Right cardiac atrium (tissue), 5 donors: ENCODE data around the gene POLR1E. TPM values are rescaled to one million over a fixed set of nuclear protein-coding genes. Genes with fewer than 3 reads are reported as not detected.
"Not testable (repeated sequence)": the region's sequence is repeated elsewhere in the genome, so short reads cannot be mapped to it uniquely, and the experiment has no call there.

ENCODE experiments used
- ATAC-seq, 2 donors: fragments of 200-7000 bp; cut with Tn5 transposase; one replicate each; pipeline versions ENCODE4 v1.8.0 to v1.9.1; 2020; ENCODE audit warnings: moderate library complexity in 2 of 2, mild to moderate bottlenecking in 1 of 2
- DNase-seq, 3 donors: peaks; one replicate each; pipeline ENCODE4 v3.0.0-alpha.2; 2020
- H3K27ac ChIP-seq: one replicate; pipeline ENCODE4 v1.5.1; 2013; ENCODE audit warnings: mild to moderate bottlenecking, low read length, control low read depth, moderate library complexity
- H3K27me3 ChIP-seq: one replicate; pipeline ENCODE4 v1.6.1; 2013; ENCODE audit not compliant: control insufficient read depth, insufficient read depth
- H3K4me1 ChIP-seq: one replicate; pipeline ENCODE4 v1.6.1; 2013; ENCODE audit warnings: low read length; ENCODE audit not compliant: control insufficient read depth, insufficient read depth
- H3K4me3 ChIP-seq: one replicate; pipeline ENCODE4 v1.5.1; 2013; ENCODE audit warnings: low read length, control low read depth
- H3K9me3 ChIP-seq: one replicate; pipeline ENCODE4 v1.6.1; 2013; ENCODE audit warnings: low read length; ENCODE audit not compliant: control insufficient read depth
- WGBS: extraction: QIAGEN DNeasy Blood & Tissue Kit; methylation state at CpG from one replicate; pipeline ENCODE4 v1.1.7; 2013; 5-methylcytosine and 5-hydroxymethylcytosine counted together
- intact Hi-C, 4 donors: fragments of 100-400 bp; cut with DNase I; formaldehyde crosslinking; loops; one replicate each; pipeline versions ENCODE4 v1.11.0 to v1.14.0; 2022 to 2023
- polyA plus RNA-seq: library from polyadenylated mRNA; stranded (reverse); fragments of 200-250 nt; gene quantifications from one replicate; pipeline ENCODE4 v1.2.3, GENCODE V29; 2013
- total RNA-seq, 4 donors: library from RNA; stranded (reverse); fragmentation: NEBNext Ultra II Directional; extraction: Animal tissue kit (Norgen Biotek cat#: 25700); gene quantifications; one replicate each; pipeline ENCODE4 v1.2.1, GENCODE V29; 2021
- donor health status: healthy with polysubstance abuse.
- donor health status: DM: no; HTN: yes; CAD: no.
- donor health status: DM: no; HTN: no; CAD: no.
- donor health status: DM: no; HTN: yes; CAD: no; lungs with severe emphysema.
- donor health status: DM: yes; HTN: yes; CAD: no.

Gene POLR1E
- total and polyA plus RNA-seq, 5 donors = 9.3 to 16.6 (median 15.4) TPM

- Histone ChIP-seq H3K27ac (peak within 1 kb of the TSS; percentile 97), H3K27me3 (no peaks in the 10 kb centered on the region), H3K4me1 (peaks cover 3% of the 10 kb centered on the region), H3K9me3 (no peaks in the 10 kb centered on the region), H3K4me3 (peak within 1 kb of the TSS; percentile 66)
- ATAC-seq = peak; percentile 93 to 95
- intact Hi-C loops = loop anchor here in 2 of 4 donors (2.0 to 10.0 kb wide), 2 partner anchors 43 to 51 kb away; partner anchors contain the start of gene GRHPR (in 1 of the 2)
- under 1% methylated on average over 51 of the region's 52 CpGs for WGBS
- peak; percentile 99 for DNase-seq
Observed at GRCh38 chr9:37465249-37466036, 20.3 kb upstream of the POLR1E start, which contains the start of gene ZBTB5. Gene ZBTB5 (minus strand): TSS chr9:37465450. CDS start chr9:37442551, 22,899 bp downstream.

- DNase-seq = peak; percentile 74 to 92 (median 88)
- Histone ChIP-seq H3K4me1 (peaks cover 3% of the 10 kb centered on the region), H3K9me3 (no peaks in the 10 kb centered on the region), H3K27me3 (no peaks in the 10 kb centered on the region), H3K4me3 (peak overlapping the region; percentile 66), H3K27ac (peak overlapping the region; percentile 95)
- under 1% methylated on average over 47 of the region's 47 CpGs for WGBS
- peak; percentile 24 to 32 for ATAC-seq
- intact Hi-C loops = loop anchor here in 2 of 4 donors (2.0 to 10.0 kb wide), 2 partner anchors 43 to 51 kb away; partner anchors contain the start of gene GRHPR (in 1 of the 2)
Observed at GRCh38 chr9:37466037-37466709, 19.6 kb upstream of the POLR1E start.

DNA sequence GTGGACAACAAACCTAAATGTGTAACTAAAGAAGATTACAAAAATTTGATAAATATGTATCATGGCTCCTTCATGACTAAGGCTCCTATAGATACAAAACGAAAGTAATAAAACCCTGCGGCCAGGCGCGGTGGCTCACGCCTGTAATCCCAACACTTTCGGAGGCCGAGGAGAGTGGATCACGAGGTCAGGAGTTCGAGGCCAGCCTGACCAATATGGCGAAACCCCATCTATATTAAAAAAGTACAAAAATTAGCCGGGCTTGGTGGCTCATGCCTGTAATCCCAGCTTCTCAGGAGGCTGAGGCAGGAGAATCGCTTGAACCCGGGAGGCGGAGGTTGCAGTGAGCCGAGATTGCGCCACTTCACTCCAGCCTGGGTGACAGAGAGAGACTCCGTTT, 18.2 kb upstream of the POLR1E start:
- H3K4me1 ChIP-seq, ATAC-seq, H3K9me3 ChIP-seq, DNase-seq, H3K27me3 ChIP-seq, H3K4me3 ChIP-seq, H3K27ac ChIP-seq: not testable (repeated sequence)
- intact Hi-C loops = loop anchor here in 2 of 4 donors (2.0 to 10.0 kb wide), 2 partner anchors 45 to 53 kb away; partner anchors contain the start of gene GRHPR (in 1 of the 2)
- WGBS = 95% methylated on average over 17 of the region's 17 CpGs

GRCh38 chr9:37468620-37469019, 17.1 kb upstream of the POLR1E start:
- Histone ChIP-seq H3K27ac (no peak overlapping the region), H3K4me3 (no peak overlapping the region), H3K4me1 (peaks cover 2% of the 10 kb centered on the region), H3K9me3 (no peaks in the 10 kb centered on the region), H3K27me3 (no peaks in the 10 kb centered on the region)
- ATAC-seq (no peak), DNase-seq (no peak)
- 97% methylated on average over 6 of the region's 6 CpGs for WGBS
- intact Hi-C loops = loop anchor here in 1 of 4 donors (10.0 kb wide), 1 partner anchor 54 kb away; no protein-coding TSS in a partner anchor

- 24% methylated on average over 7 of the region's 7 CpGs for WGBS
Observed at GRCh38 chr9:37471942-37472684, 13.6 kb upstream of the POLR1E start.

GRCh38 chr9:37473982-37474381, 11.8 kb upstream of the POLR1E start:
- H3K27ac ChIP-seq, H3K4me1 ChIP-seq, H3K27me3 ChIP-seq, ATAC-seq, intact Hi-C loops, H3K9me3 ChIP-seq, DNase-seq, H3K4me3 ChIP-seq: not testable (repeated sequence)
- WGBS = 64% methylated on average over 6 of the region's 6 CpGs

More at GRCh38 chr9:37471942-37472684, 13.6 kb upstream of the POLR1E start:
- intact Hi-C loops = no loop called here
- H3K9me3 ChIP-seq = no peaks in the 10 kb centered on the region
- no peaks in the 10 kb centered on the region for H3K27me3 ChIP-seq
- DNase-seq (no peak), ATAC-seq (peak; percentile 78 to 85)
- peak overlapping the region; percentile 77 for H3K27ac ChIP-seq
- no peaks in the 10 kb centered on the region for H3K4me1 ChIP-seq
- peak overlapping the region; percentile 65 for H3K4me3 ChIP-seq

DNA sequence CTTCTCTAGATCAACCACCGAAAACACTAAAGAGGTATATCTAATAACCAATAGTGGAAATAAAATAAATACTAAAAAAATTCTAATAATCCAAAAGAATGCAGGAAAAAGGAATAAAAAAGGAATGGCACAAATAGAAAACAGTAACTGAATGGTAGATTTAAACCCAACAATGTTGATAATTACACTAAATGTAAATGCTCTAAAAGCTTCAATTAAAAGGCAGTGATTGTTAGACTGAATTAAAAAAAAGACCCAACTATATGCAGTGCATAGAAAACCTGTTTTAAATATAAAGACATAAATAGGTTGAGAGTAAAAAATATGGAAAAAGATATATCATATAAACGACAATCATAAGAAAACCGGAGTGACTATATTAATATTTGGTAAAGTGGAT, 11.3 kb upstream of the POLR1E start:
- Histone ChIP-seq H3K4me3 (no peak overlapping the region), H3K9me3 (no peaks in the 10 kb centered on the region), H3K27ac (no peak overlapping the region), H3K27me3 (no peaks in the 10 kb centered on the region), H3K4me1 (no peaks in the 10 kb centered on the region)
- ATAC-seq (no peak), DNase-seq (no peak)
- 97% methylated on average over 3 of the region's 3 CpGs for WGBS
- intact Hi-C loops = no loop called here

GRCh38 chr9:37476930-37477329, 8.8 kb upstream of the POLR1E start:
- no peak overlapping the region for H3K4me3 ChIP-seq
- no peak for ATAC-seq
- H3K27me3 ChIP-seq = no peaks in the 10 kb centered on the region
- intact Hi-C loops = no loop called here
- WGBS = 73% methylated on average over 11 of the region's 11 CpGs
- DNase-seq = no peak
- no peak overlapping the region for H3K27ac ChIP-seq
- H3K9me3 ChIP-seq = no peaks in the 10 kb centered on the region
- no peaks in the 10 kb centered on the region for H3K4me1 ChIP-seq

- H3K4me1 ChIP-seq, H3K27me3 ChIP-seq, H3K4me3 ChIP-seq, ATAC-seq, H3K9me3 ChIP-seq, DNase-seq, H3K27ac ChIP-seq, intact Hi-C loops: not testable (repeated sequence)
- 96% methylated on average over 4 of the region's 4 CpGs for WGBS
Observed at GRCh38 chr9:37477443-37477842, 8.3 kb upstream of the POLR1E start.

DNA sequence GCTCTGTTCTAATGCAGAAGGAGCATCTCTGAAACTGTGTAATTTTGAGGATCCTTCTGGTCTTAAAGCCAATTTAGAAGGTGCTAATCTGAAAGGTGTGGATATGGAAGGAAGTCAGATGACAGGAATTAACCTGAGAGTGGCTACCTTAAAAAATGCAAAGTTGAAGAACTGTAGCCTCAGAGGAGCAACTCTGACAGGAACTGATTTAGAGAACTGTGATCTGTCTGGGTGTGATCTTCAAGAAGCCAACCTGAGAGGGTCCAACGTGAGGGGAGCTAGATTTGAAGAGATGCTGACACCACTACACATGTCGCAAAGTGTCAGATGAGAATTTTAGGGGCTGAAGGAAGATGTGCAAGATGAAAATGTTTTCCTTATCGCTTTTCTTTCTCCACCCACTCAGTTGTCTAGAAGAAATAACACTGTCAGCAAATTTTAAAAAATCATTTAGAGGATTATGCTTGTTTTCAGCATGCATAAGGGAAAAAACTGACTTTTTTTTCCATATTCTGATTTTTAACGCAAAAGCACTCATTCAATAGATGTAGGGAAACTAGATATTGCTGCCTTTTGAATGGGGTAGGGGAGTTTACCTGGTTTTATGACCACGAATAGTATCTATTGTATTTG, 7.6 kb upstream of the POLR1E start:
- intact Hi-C loops, H3K4me1 ChIP-seq, H3K27me3 ChIP-seq, H3K27ac ChIP-seq, DNase-seq, H3K9me3 ChIP-seq, H3K4me3 ChIP-seq, ATAC-seq: not testable (repeated sequence)
- 59% methylated on average over 5 of the region's 5 CpGs for WGBS
